BJ (cell line): ENCODE data around the gene ZNF8. TPM values are rescaled to one million over a fixed set of nuclear protein-coding genes. Genes with fewer than 3 reads are reported as not detected.

Experiments used
- CTCF ChIA-PET: fragments of 350-600 bp; formaldehyde crosslinking; extraction: SDS; loops from one replicate; lab custom pipeline; 2021; ENCODE audit warnings: antibody characterized with exemption, inconsistent platforms; lab: Yijun Ruan, JAX
- POLR2A ChIA-PET: fragments of 300-600 bp; sonication (Branson Sonifier 250); formaldehyde crosslinking; extraction: SDS; loops from one replicate; lab custom pipeline; 2021; ENCODE audit warnings: antibody characterized with exemption; lab: Charles Lee
- DNase-seq: peaks from one replicate; pipeline ENCODE4 v3.0.0-alpha.2; 2011; ENCODE audit warnings: low read depth
- H3K27me3 ChIP-seq: 2 replicates; pipeline ENCODE4 v1.6.0; 2011; ENCODE audit warnings: low read length; ENCODE audit not compliant: control insufficient read depth, insufficient read depth
- H3K36me3 ChIP-seq: 2 replicates; pipeline ENCODE4 v1.5.1; 2011; ENCODE audit warnings: low read length; ENCODE audit not compliant: control insufficient read depth, insufficient read depth
- H3K4me3 ChIP-seq: 2 replicates; pipeline ENCODE4 v1.5.1; 2011; ENCODE audit warnings: low read depth, mild to moderate bottlenecking, control low read depth, low read length
- CTCF ChIP-seq: IDR thresholded peaks from 2 replicates; pipeline ENCODE4 v1.5.1; 2011; ENCODE audit warnings: low read depth, mild to moderate bottlenecking, control low read depth, inconsistent platforms, low read length, moderate library complexity; ENCODE audit not compliant: insufficient read depth
- polyA plus RNA-seq: library from polyadenylated mRNA; depleted of rRNA; stranded (reverse); fragments of >200 nt; gene quantifications from 2 replicates; pipeline ENCODE4 v1.2.3, GENCODE V29; 2011

The ZNF8 gene
- polyA plus RNA-seq, 1 experiment, result 2.1 TPM

- no peak for DNase-seq
- Histone ChIP-seq H3K4me3 (no peak overlapping the region), H3K27me3 (no peaks in the 10 kb centered on the region), H3K36me3 (peaks cover 8% of the 10 kb centered on the region)
- POLR2A ChIA-PET, result no interaction called here
- CTCF ChIA-PET, result no interaction called here
- TF ChIP-seq CTCF, result no peak
These were observed 13.7 kb upstream of the ZNF8 start for GRCh38 chr19:58265100-58265499.

GRCh38 chr19:58268344-58268743 is 10.4 kb upstream of the ZNF8 start:
- TF ChIP-seq CTCF, result no peak
- ChIA-PET POLR2A (no interaction called here), CTCF (interaction anchor here (0.6 kb wide), 1 partner anchor 288 kb away, joined by 3 read pairs; no protein-coding TSS in a partner anchor)

GRCh38 chr19:58274771-58275201 is 4.0 kb upstream of the ZNF8 start:
- Histone ChIP-seq H3K36me3 (no peaks in the 10 kb centered on the region), H3K27me3 (no peaks in the 10 kb centered on the region), H3K4me3 (no peak overlapping the region)
- ChIA-PET CTCF (no interaction called here), POLR2A (no interaction called here)
- no peak for TF ChIP-seq CTCF
- no peak for DNase-seq

More at GRCh38 chr19:58268344-58268743, 10.4 kb upstream of the ZNF8 start:
- DNase-seq, result no peak
- Histone ChIP-seq H3K27me3 (no peaks in the 10 kb centered on the region), H3K4me3 (no peak overlapping the region), H3K36me3 (peaks cover 2% of the 10 kb centered on the region)

GRCh38 chr19:58275564-58275963 is 3.2 kb upstream of the ZNF8 start:
- DNase-seq, result no peak
- POLR2A ChIA-PET, result no interaction called here
- Histone ChIP-seq H3K36me3 (no peaks in the 10 kb centered on the region), H3K27me3 (no peaks in the 10 kb centered on the region), H3K4me3 (no peak overlapping the region)
- no peak for TF ChIP-seq CTCF
- CTCF ChIA-PET, result interaction anchor here (0.6 kb wide), 2 partner anchors 13 to 51 kb away, joined by 4 to 5 read pairs; no protein-coding TSS in a partner anchor

GRCh38 chr19:58277197-58277596 is 1.6 kb upstream of the ZNF8 start:
- TF ChIP-seq CTCF, result no peak
- POLR2A ChIA-PET, result no interaction called here
- Histone ChIP-seq H3K27me3 (no peaks in the 10 kb centered on the region), H3K36me3 (no peaks in the 10 kb centered on the region), H3K4me3 (no peak overlapping the region)
- CTCF ChIA-PET, result no interaction called here
- DNase-seq, result no peak
